ENCODE measurements around the gene SYNGR3. TPM values are rescaled to one million over a fixed set of nuclear protein-coding genes. Genes with fewer than 3 reads are reported as not detected.

Gene SYNGR3
- total RNA-seq, 4 donors from 2014 or later: 0.38 to 1.0 (median 1.0) TPM; not detected in 1

DNA sequence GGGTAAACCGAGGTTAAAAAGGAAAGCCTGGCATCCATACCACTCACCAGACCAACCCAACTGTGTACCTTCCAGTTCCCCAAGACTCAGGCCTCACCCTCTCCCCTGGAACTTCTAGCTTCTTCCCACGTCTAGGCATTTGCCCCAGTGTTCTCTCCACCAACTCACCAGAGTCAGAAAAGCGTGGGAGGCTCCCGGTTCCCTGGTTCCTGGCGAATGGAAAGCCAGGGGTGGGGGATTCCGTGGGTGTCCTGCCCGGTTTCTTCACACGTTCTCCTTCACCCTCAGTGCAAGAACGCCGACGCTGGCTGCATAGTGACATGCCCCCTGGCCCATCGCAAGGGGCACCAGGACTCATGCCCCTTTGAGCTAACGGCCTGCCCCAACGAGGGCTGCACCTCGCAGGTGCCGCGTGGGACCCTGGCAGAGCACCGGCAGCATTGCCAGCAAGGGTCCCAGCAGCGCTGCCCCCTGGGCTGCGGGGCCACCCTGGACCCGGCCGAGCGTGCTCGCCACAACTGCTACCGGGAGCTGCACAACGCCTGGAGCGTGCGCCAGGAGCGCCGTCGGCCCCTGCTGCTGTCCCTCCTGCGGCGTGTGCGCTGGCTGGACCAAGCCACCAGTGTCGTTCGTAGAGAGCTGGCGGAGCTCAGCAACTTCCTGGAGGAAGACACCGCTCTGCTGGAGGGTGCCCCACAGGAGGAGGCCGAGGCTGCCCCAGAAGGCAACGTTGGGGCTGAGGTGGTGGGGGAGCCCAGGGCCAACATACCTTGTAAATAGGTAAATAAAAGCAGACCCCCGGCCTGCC, 21.4 kb upstream of the SYNGR3 start:
- 87 to 91% methylated on average over 2 to 13 of the region's 41 CpGs for WGBS, 2 donors
- H3K36me3 ChIP-seq: peaks cover 0 to 5% (median 0%) of the 10 kb centered on the region in 3 donors
- no peak for DNase-seq
- TF ChIP-seq POLR2A (IDR thresholded peaks at IDR 0.05): no peak
- no peak for TF ChIP-seq CTCF (IDR thresholded peaks at IDR 0.05)
- no peak overlapping the region for H3K4me3 ChIP-seq
- no peaks in the 10 kb centered on the region for H3K9me3 ChIP-seq
- peaks cover 29 to 51% (median 31%) of the 10 kb centered on the region in 3 donors for H3K4me1 ChIP-seq
- intact Hi-C loops (cut with DNase I): no loop called here
- no peak overlapping the region for H3K27ac ChIP-seq
- H3K27me3 ChIP-seq: no peaks in the 10 kb centered on the region

DNA sequence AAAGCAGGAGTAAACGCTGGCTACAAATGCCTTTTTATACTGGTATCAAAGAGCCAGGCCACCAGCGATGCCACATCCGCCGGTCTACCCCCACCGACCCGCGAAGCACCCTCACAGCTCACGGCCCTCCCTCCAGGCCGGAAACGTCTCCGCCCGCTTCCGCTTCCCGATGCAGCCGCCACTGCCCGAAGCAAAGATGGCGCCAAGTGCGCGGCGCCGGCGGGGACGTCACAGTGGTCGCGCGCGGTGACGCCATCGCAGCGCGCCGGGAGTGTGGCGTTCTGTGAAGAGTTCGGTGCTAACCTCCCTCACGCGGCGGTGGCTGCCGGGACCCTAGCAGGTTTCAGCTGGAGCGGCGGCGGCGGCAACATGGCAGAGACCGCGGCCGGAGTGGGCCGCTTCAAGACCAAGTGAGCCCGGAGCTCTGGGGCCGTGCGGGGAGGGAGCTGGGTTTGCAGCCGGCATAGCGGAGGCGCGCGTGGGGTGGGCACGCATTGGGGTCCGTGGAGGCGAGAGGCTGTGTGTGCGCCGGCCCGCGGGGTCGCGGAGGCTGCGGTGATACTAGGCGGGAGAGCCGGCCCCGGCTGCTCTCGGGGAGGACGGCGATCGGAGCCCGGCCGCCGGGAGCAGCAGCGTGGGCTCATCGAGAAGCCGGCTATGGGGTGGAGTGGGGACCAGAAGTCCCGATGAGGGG, 17.8 kb upstream of the SYNGR3 start, which contains the start of gene TBL3:
TBL3 (plus strand) TSS at position 258 of the 694 bp plus-strand sequence; CDS start at position 370, 112 bp downstream.
- WGBS, 2 donors: 0% methylated on average over 33 of the region's 78 CpGs; no CpG with 5 or more reads in 1 of the 2 donors
- peak; percentile 70 for DNase-seq
- intact Hi-C loops (cut with DNase I): no loop called here
- H3K4me1 ChIP-seq: peaks cover 16 to 34% (median 20%) of the 10 kb centered on the region in 3 donors
- peak within 1 kb of the TSS; percentile 86 to 97 (median 92) for H3K4me3 ChIP-seq
- peak within 1 kb of the TSS; percentile 87 to 99 (median 96) for H3K27ac ChIP-seq
- H3K9me3 ChIP-seq: no peaks in the 10 kb centered on the region
- TF ChIP-seq POLR2A (IDR thresholded peaks at IDR 0.05) (peak in 3 of 4 donors; percentile 85 to 94 (median 94)), CTCF (IDR thresholded peaks at IDR 0.05) (peak in 3 of 6 experiments; percentile 16 to 57 (median 27))
- H3K36me3 ChIP-seq: peaks cover 14 to 35% (median 27%) of the 10 kb centered on the region in 3 donors
- peaks cover 0 to 26% (median 0%) of the 10 kb centered on the region in 4 donors for H3K27me3 ChIP-seq

DNA sequence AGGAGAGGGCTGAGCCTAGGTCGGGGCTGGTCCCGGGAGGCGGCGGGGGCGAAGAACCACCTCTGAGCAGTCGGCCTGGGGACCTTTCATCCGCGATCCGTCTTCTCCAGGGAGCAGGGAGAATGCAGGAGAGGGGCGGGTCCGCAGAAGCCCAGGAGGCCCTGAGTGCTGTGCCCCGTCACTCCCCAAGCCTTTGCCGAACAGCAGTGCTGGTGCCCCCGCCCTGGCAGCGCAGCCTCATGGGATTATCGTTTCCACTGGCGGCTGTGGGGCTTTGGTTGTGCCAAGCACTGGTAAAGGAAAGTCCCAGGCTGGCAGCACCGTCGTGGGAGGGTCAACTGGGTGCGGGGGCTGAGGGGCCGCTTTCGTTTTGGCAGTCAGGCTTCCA, 17.3 kb upstream of the SYNGR3 start:
- intact Hi-C loops (cut with DNase I): no loop called here
- no peak for TF ChIP-seq POLR2A (IDR thresholded peaks at IDR 0.05)
- TF ChIP-seq CTCF (IDR thresholded peaks at IDR 0.05): no peak
- Histone ChIP-seq H3K27me3 (peaks cover 0 to 31% (median 0%) of the 10 kb centered on the region in 4 donors), H3K36me3 (peaks cover 20 to 40% (median 33%) of the 10 kb centered on the region in 3 donors), H3K27ac (peak overlapping the region; percentile 87 to 99 (median 96)), H3K9me3 (no peaks in the 10 kb centered on the region), H3K4me1 (peaks cover 16 to 38% (median 20%) of the 10 kb centered on the region in 3 donors), H3K4me3 (peak overlapping the region; percentile 86 to 97 (median 92))
- 0 to 4% methylated on average over 1 to 11 of the region's 22 CpGs for WGBS, 2 donors
- DNase-seq: no peak

DNA sequence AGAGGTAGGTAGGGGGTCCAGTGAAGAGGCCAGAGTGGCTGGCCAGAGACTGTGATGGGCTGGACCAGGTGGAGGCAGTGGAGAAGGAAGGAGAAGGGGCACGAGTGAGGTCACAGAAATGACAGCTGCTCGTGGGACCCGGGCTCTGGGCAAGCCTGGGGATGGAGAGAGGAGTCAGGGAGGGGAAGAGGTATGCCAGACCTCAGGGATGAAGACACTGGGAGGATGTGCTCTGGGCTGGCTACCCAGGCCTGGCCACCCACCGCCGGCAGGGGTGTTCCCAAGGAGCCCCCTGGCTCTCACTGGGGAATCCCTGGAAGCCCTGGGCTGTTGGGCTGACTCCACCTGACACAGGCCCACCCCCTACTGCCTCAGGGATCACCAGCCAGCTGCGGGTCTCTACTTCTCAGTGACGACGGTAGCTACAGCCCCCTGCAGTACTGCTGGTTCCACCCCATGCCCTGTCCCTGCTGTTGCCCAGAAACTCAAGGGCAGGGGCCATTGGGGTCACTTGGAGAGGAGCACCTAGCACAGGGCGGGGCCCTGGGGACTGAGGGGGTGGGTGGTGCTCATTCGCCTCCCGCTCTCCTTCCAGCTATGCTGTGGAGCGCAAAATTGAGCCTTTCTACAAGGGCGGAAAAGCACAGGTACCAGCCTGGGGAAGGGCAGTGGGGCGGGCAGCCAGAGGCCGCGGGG, 16.2 kb upstream of the SYNGR3 start:
- Histone ChIP-seq H3K4me3 (no peak overlapping the region), H3K9me3 (no peaks in the 10 kb centered on the region), H3K36me3 (peaks cover 31 to 52% (median 41%) of the 10 kb centered on the region in 3 donors), H3K4me1 (peaks cover 23 to 49% (median 24%) of the 10 kb centered on the region in 3 donors), H3K27ac (no peak overlapping the region), H3K27me3 (peaks cover 0 to 43% (median 1%) of the 10 kb centered on the region in 4 donors)
- no peak for DNase-seq
- WGBS, 2 donors: 80 to 85% methylated on average over 5 to 11 of the region's 16 CpGs
- intact Hi-C loops (cut with DNase I): no loop called here
- TF ChIP-seq CTCF (IDR thresholded peaks at IDR 0.05) (no peak), POLR2A (IDR thresholded peaks at IDR 0.05) (no peak)

Measured in esophagus squamous epithelium (tissue), 5 donors.